Thymus (tissue), 11 donors: ENCODE results near the gene CHD9NB. TPM values are rescaled to one million over a fixed set of nuclear protein-coding genes. Genes with fewer than 3 reads are reported as not detected.

Source experiments
- DNase-seq, 9 donors: peaks; one replicate each; pipeline ENCODE4 v3.0.0-alpha.2; 2013; ENCODE audit warnings: low spot score in 9 of 9, low read depth in 6 of 9, missing footprints in 1 of 9
- H3K27ac ChIP-seq, 2 donors: one replicate each; pipeline ENCODE4 v1.5.1; 2013; ENCODE audit warnings: control low read depth in 1 of 2, low read depth in 1 of 2, low read length in 1 of 2, mild to moderate bottlenecking in 1 of 2, moderate library complexity in 1 of 2
- H3K27me3 ChIP-seq, 2 donors: one replicate each; pipeline ENCODE4 v1.5.1; 2013; ENCODE audit warnings: low read length in 1 of 2; ENCODE audit not compliant: control insufficient read depth in 2 of 2, insufficient read depth in 1 of 2
- H3K36me3 ChIP-seq, 2 donors: one replicate each; pipeline ENCODE4 v1.5.1; 2013; ENCODE audit warnings: low read length in 1 of 2, mild to moderate bottlenecking in 1 of 2, moderate library complexity in 1 of 2; ENCODE audit not compliant: control insufficient read depth in 2 of 2, insufficient read depth in 2 of 2
- H3K4me1 ChIP-seq, 2 donors: one replicate each; pipeline ENCODE4 v1.5.1; 2013; ENCODE audit warnings: low read length in 2 of 2; ENCODE audit not compliant: control insufficient read depth in 2 of 2, insufficient read depth in 2 of 2
- H3K4me3 ChIP-seq, 2 donors: one replicate each; pipeline ENCODE4 v1.5.1; 2013; ENCODE audit warnings: low read length in 2 of 2, control low read depth in 1 of 2, mild to moderate bottlenecking in 1 of 2
- H3K9me3 ChIP-seq, 2 donors: one replicate each; pipeline ENCODE4 v1.5.1; 2013; ENCODE audit warnings: low read length in 1 of 2, mild to moderate bottlenecking in 1 of 2; ENCODE audit not compliant: control insufficient read depth in 2 of 2, insufficient read depth in 1 of 2
- WGBS: extraction: QIAGEN DNeasy Blood & Tissue Kit; methylation state at CpG from one replicate; pipeline ENCODE4 v1.1.7; 2013; 5-methylcytosine and 5-hydroxymethylcytosine counted together
- polyA plus RNA-seq: library from polyadenylated mRNA; stranded (reverse); fragments of 200-250 nt; gene quantifications from one replicate; pipeline ENCODE4 v1.2.3, GENCODE V29; 2013
- total RNA-seq: library from RNA; stranded (reverse); fragments of 120-200 nt; gene quantifications from one replicate; pipeline ENCODE4 v1.2.4, GENCODE V29; 2013
- donor health status: healthy.

Gene CHD9NB
- total and polyA plus RNA-seq, 2 donors, result 0.42 to 0.84 TPM

DNA sequence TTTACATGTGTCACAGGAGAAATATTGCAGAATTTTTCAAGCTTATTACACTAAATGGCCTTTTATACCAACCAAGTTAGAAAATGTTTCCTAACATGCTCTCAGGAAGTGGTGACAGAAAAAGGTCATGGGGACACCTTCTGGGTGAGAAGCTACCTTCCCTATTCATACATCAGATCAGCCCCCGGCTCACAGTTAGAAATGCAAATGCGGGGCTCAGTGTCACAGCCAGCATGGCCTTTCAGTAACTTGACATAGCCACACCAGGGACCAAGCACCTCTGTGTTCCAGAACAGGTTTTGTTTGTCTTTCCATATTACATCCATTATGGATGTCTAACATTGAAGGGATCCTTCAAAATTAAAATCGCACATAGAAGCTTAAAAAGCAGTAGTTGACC, 59.5 kb downstream of the CHD9NB start:
- Histone ChIP-seq H3K4me3 (no peak overlapping the region), H3K27me3 (no peaks in the 10 kb centered on the region), H3K36me3 (no peaks in the 10 kb centered on the region), H3K27ac (no peak overlapping the region), H3K9me3 (no peaks in the 10 kb centered on the region), H3K4me1 (no peaks in the 10 kb centered on the region)
- 78% methylated on average over 3 of the region's 3 CpGs for WGBS
- no peak for DNase-seq

DNA sequence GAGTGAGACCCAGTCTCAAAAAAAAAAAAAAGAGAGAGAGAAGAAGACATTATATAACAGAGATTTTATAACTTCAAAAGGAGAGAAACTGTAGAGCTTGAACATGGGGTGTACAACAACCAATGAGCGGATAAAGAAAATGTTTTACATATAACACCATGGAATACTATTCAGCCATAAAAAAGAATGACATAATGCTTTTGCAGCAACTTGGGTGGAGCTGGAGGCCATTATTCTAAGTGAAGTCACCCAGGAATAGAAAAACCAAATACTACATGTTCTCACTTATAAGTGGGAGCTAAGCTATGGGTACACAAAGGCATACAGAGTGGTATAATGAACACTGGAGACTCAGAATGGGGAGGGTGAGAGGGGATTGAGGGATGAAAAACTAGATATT, 61.1 kb downstream of the CHD9NB start:
- no peak for DNase-seq
- WGBS, result 95% methylated on average over 1 of the region's 1 CpG
- H3K36me3 ChIP-seq, result no peaks in the 10 kb centered on the region
- no peaks in the 10 kb centered on the region for H3K27me3 ChIP-seq
- H3K27ac ChIP-seq, result no peak overlapping the region
- no peak overlapping the region for H3K4me3 ChIP-seq
- H3K9me3 ChIP-seq, result no peaks in the 10 kb centered on the region
- no peaks in the 10 kb centered on the region for H3K4me1 ChIP-seq

Other genes starting within 250 kb of the CHD9NB start
- 43.7 TPM for gene CHD9, start 2.1 kb upstream of the CHD9NB start, total RNA-seq
- gene CHD9, start 2.1 kb upstream of the CHD9NB start, polyA plus RNA-seq, result 15.3 TPM